Thoracic aorta (tissue), 2 donors: ENCODE data around the gene TESK2. TPM values are rescaled to one million over a fixed set of nuclear protein-coding genes. Genes with fewer than 3 reads are reported as not detected.
A peak's percentile ranks its signal among the peaks of the same experiment; 100 is the strongest.

Experiments
- ATAC-seq: fragments of 150-250 bp; one replicate; pipeline ENCODE4 v1.8.0; 2017; ENCODE audit warnings: low read depth; ENCODE audit not compliant: insufficient number of reproducible peaks, low FRiP score
- DNase-seq: peaks from one replicate; pipeline ENCODE4 v3.0.0-alpha.2; 2020; ENCODE audit warnings: low spot score
- H3K27ac ChIP-seq, 2 donors: fragments of 200-600 bp; sonication (generic); 1 replicate in 1 of 2; 2 replicates in 1 of 2; pipeline ENCODE4 v1.5.1; 2016; ENCODE audit warnings: mild to moderate bottlenecking in 2 of 2, moderate library complexity in 2 of 2
- H3K27me3 ChIP-seq: fragments of 200-600 bp; sonication (generic); replicated peaks from 2 replicates; pipeline ENCODE4 v1.6.0; 2016; ENCODE audit warnings: mild to moderate bottlenecking; ENCODE audit not compliant: insufficient read depth
- H3K36me3 ChIP-seq: fragments of 200-600 bp; sonication (generic); one replicate; pipeline ENCODE4 v1.5.1; 2016
- H3K4me1 ChIP-seq, 2 donors: fragments of 200-600 bp; sonication (generic); 1 replicate in 1 of 2; 2 replicates in 1 of 2; pipeline versions ENCODE4 v1.5.1 to v1.6.0; 2016; ENCODE audit warnings: low read depth in 2 of 2, mild to moderate bottlenecking in 1 of 2; ENCODE audit not compliant: control insufficient read depth in 1 of 2
- H3K4me3 ChIP-seq: fragments of 200-600 bp; sonication (generic); 2 replicates; pipeline ENCODE4 v1.5.1; 2016; ENCODE audit warnings: mild to moderate bottlenecking
- H3K9me3 ChIP-seq: fragments of 200-600 bp; sonication (generic); 2 replicates; pipeline ENCODE4 v1.5.1; 2016
- CTCF ChIP-seq: fragments of 200-600 bp; sonication (generic); IDR thresholded peaks from one replicate; pipeline ENCODE4 v1.5.1; 2019; ENCODE audit warnings: antibody characterized with exemption
- total RNA-seq, 2 donors: library from RNA; depleted of rRNA; stranded (reverse); fragments of >200 nt; gene quantifications; one replicate each; pipeline versions ENCODE4 v1.1.0 to v1.2.3, GENCODE V29; 2016

The TESK2 gene
- total RNA-seq, 2 donors from 2014 or later: 3.5 to 7.6 TPM

- no peaks in the 10 kb centered on the region for H3K9me3 ChIP-seq
- DNase-seq (no peak), ATAC-seq (no peak)
- H3K27me3 ChIP-seq: no peaks in the 10 kb centered on the region
- peaks cover 70% of the 10 kb centered on the region for H3K36me3 ChIP-seq
- peak; percentile 46 for TF ChIP-seq CTCF
- no peak overlapping the region for H3K4me3 ChIP-seq
- H3K27ac ChIP-seq: no peak overlapping the region
- H3K4me1 ChIP-seq: no peaks in the 10 kb centered on the region
These were observed 21.7 kb upstream of the TESK2 start for GRCh38 chr1:45512641-45513054.

- ATAC-seq (no peak), DNase-seq (no peak)
- no peaks in the 10 kb centered on the region for H3K9me3 ChIP-seq
- peaks cover 60% of the 10 kb centered on the region for H3K36me3 ChIP-seq
- H3K27me3 ChIP-seq: no peaks in the 10 kb centered on the region
- H3K27ac ChIP-seq: no peak overlapping the region
- no peak overlapping the region for H3K4me3 ChIP-seq
- no peak for TF ChIP-seq CTCF
- H3K4me1 ChIP-seq: no peaks in the 10 kb centered on the region
These were observed 20.1 kb upstream of the TESK2 start for GRCh38 chr1:45510972-45511527.

GRCh38 chr1:45510036-45510971 is 19.3 kb upstream of the TESK2 start:
- Histone ChIP-seq H3K27ac (no peak overlapping the region), H3K9me3 (no peaks in the 10 kb centered on the region), H3K36me3 (peaks cover 53% of the 10 kb centered on the region), H3K4me3 (no peak overlapping the region), H3K4me1 (no peaks in the 10 kb centered on the region), H3K27me3 (no peaks in the 10 kb centered on the region)
- DNase-seq (no peak), ATAC-seq (no peak)
- TF ChIP-seq CTCF: no peak

- Histone ChIP-seq H3K9me3 (no peaks in the 10 kb centered on the region), H3K4me1 (no peaks in the 10 kb centered on the region), H3K4me3 (no peak overlapping the region), H3K36me3 (peaks cover 38% of the 10 kb centered on the region), H3K27me3 (no peaks in the 10 kb centered on the region), H3K27ac (peak overlapping the region in 1 of 2 donors; percentile 19)
- DNase-seq (no peak), ATAC-seq (no peak)
- no peak for TF ChIP-seq CTCF
These were observed 17.6 kb upstream of the TESK2 start for GRCh38 chr1:45508295-45509151.

GRCh38 chr1:45507893-45508292 is 16.9 kb upstream of the TESK2 start:
- Histone ChIP-seq H3K27me3 (no peaks in the 10 kb centered on the region), H3K36me3 (peaks cover 33% of the 10 kb centered on the region), H3K4me1 (no peaks in the 10 kb centered on the region), H3K9me3 (no peaks in the 10 kb centered on the region), H3K4me3 (no peak overlapping the region), H3K27ac (peak overlapping the region in 1 of 2 donors; percentile 19)
- DNase-seq (no peak), ATAC-seq (no peak)
- no peak for TF ChIP-seq CTCF
